Keratinocyte (primary cell): ENCODE data around the gene GPATCH4. TPM values are rescaled to one million over a fixed set of nuclear protein-coding genes. Genes with fewer than 3 reads are reported as not detected.

Experiments
- DNase-seq: peaks from one replicate; pipeline ENCODE4 v3.0.0-alpha.2; 2011; ENCODE audit warnings: low read depth, missing footprints, low spot score
- FAIRE-seq: peaks from 2 replicates; lab custom pipeline; 2011; peaks lifted over from hg19 to GRCh38; lab: Jason Lieb, UNC
- H2AFZ ChIP-seq: 2 replicates; pipeline ENCODE4 v1.6.0; 2012; ENCODE audit warnings: low read length, control low read depth, inconsistent platforms; ENCODE audit not compliant: control insufficient read depth
- H3K27ac ChIP-seq: 2 replicates; pipeline ENCODE4 v1.5.1; 2011; ENCODE audit warnings: low read length; ENCODE audit not compliant: control insufficient read depth, insufficient read depth
- H3K27me3 ChIP-seq: 3 replicates; pipeline ENCODE4 v1.6.0; 2011; ENCODE audit warnings: low read length; ENCODE audit not compliant: control insufficient read depth, insufficient read depth; ENCODE audit errors: extremely low read depth
- H3K36me3 ChIP-seq, 2 experiments: 2 replicates in 1 of 2; 3 replicates in 1 of 2; pipeline ENCODE4 v1.5.1; 2011; ENCODE audit warnings: low read length in 2 of 2, mild to moderate bottlenecking in 1 of 2; ENCODE audit not compliant: control insufficient read depth in 2 of 2, insufficient read depth in 2 of 2; ENCODE audit errors: extremely low read depth in 1 of 2
- H3K4me1 ChIP-seq: 3 replicates; pipeline ENCODE4 v1.5.1; 2011; ENCODE audit warnings: low read length; ENCODE audit not compliant: control insufficient read depth, insufficient read depth; ENCODE audit errors: extremely low read depth
- H3K4me2 ChIP-seq: 3 replicates; pipeline ENCODE4 v1.6.0; 2011; ENCODE audit warnings: low read depth, low read length; ENCODE audit not compliant: control insufficient read depth, insufficient read depth; ENCODE audit errors: extremely low read depth
- H3K4me3 ChIP-seq, 3 experiments: fragments of 200-600 bp in 1 of 3; sonication (generic) in 1 of 3; 2 replicates in 2 of 3; 3 replicates in 1 of 3; pipeline ENCODE4 v1.5.1; 2011 to 2016; ENCODE audit warnings: low read length in 3 of 3, mild to moderate bottlenecking in 3 of 3, control low read depth in 2 of 3, inconsistent platforms in 1 of 3, low read depth in 1 of 3, mixed read lengths in 1 of 3, mixed run types in 1 of 3, moderate library complexity in 1 of 3; ENCODE audit not compliant: control insufficient read depth in 2 of 3, insufficient read depth in 2 of 3; ENCODE audit errors: extremely low read depth in 1 of 3
- H3K79me2 ChIP-seq: 2 replicates; pipeline ENCODE4 v1.6.0; 2012; ENCODE audit warnings: low read length; ENCODE audit not compliant: control insufficient read depth, insufficient read depth
- H3K9ac ChIP-seq: 3 replicates; pipeline ENCODE4 v1.6.0; 2011; ENCODE audit warnings: low read length; ENCODE audit not compliant: control insufficient read depth, insufficient read depth; ENCODE audit errors: extremely low read depth
- H3K9me1 ChIP-seq: 3 replicates; pipeline ENCODE4 v1.6.0; 2011; ENCODE audit warnings: low read length; ENCODE audit not compliant: control insufficient read depth, insufficient read depth; ENCODE audit errors: extremely low read depth
- H3K9me3 ChIP-seq: 2 replicates; pipeline ENCODE4 v1.5.1; 2012; ENCODE audit warnings: low read depth, low read length; ENCODE audit not compliant: control insufficient read depth
- H4K20me1 ChIP-seq: 3 replicates; pipeline ENCODE4 v1.6.0; 2011; ENCODE audit warnings: low read length; ENCODE audit not compliant: control insufficient read depth, insufficient read depth; ENCODE audit errors: extremely low read depth
- EZH2 ChIP-seq: IDR thresholded peaks from one replicate; pipeline ENCODE4 v1.6.1; 2012; ENCODE audit warnings: inconsistent platforms, mild to moderate bottlenecking, low read length, moderate library complexity
- dilution Hi-C: fragments of 300-500 bp; cut with MboI; formaldehyde crosslinking; loops from one replicate; pipeline ENCODE4 v1.7.0; 2020; ENCODE audit warnings: low sequenced_read_pairs; ENCODE audit not compliant: extremely low pct_ligation_motif_present
- polyA plus RNA-seq, 5 experiments: library from polyadenylated mRNA; depleted of rRNA in 3 of 5; stranded (reverse) in 3 of 5; stranded (forward) in 1 of 5; unstranded in 1 of 5; fragments of >200 nt; gene quantifications; 1 replicate in 1 of 5; 2 replicates in 3 of 5; 3 replicates in 1 of 5; pipeline versions ENCODE4 v1.2.1 to v1.2.3, GENCODE V29; 2011 to 2012; ENCODE audit warnings: missing spikeins in 2 of 5, low read depth in 1 of 5, low replicate concordance in 1 of 5
- TF ChIP-seq, protein P1 (sequence below), 3 experiments: IDR thresholded peaks in 1 of 3; conservative IDR thresholded peaks in 1 of 3; optimal IDR thresholded peaks in 1 of 3; 2 replicates in 2 of 3; 3 replicates in 1 of 3; pipeline versions ENCODE3 to v1.5.1; 2011; ENCODE audit warnings: low read length in 3 of 3, mild to moderate bottlenecking in 3 of 3, moderate library complexity in 2 of 3, control low read depth in 1 of 3, inconsistent platforms in 1 of 3; ENCODE audit not compliant: insufficient read depth in 2 of 3; ENCODE audit errors: extremely low read depth in 1 of 3

The GPATCH4 gene
- polyA plus RNA-seq, 1 donor (not counting 4 experiments of a cell fraction or from before 2014, with no cell fraction given), result 43.5 TPM

DNA sequence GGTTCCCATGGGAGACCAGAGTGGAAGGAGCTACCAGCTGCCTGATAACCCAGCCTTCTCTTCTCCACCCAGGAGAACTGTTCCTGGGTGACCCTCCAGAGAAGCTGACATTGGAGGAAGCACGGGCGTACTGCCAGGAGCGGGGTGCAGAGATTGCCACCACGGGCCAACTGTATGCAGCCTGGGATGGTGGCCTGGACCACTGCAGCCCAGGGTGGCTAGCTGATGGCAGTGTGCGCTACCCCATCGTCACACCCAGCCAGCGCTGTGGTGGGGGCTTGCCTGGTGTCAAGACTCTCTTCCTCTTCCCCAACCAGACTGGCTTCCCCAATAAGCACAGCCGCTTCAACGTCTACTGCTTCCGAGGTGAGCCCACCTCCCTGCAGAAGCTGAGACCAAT lies 47.2 kb upstream of the GPATCH4 start:
- no peak overlapping the region for H3K4me2 ChIP-seq
- FAIRE-seq (no peak), DNase-seq (no peak)
- H2AFZ ChIP-seq, result no peak overlapping the region
- no peaks in the 10 kb centered on the region for H3K9me1 ChIP-seq
- dilution Hi-C loops, result no loop called here
- TF ChIP-seq, protein P1, sequence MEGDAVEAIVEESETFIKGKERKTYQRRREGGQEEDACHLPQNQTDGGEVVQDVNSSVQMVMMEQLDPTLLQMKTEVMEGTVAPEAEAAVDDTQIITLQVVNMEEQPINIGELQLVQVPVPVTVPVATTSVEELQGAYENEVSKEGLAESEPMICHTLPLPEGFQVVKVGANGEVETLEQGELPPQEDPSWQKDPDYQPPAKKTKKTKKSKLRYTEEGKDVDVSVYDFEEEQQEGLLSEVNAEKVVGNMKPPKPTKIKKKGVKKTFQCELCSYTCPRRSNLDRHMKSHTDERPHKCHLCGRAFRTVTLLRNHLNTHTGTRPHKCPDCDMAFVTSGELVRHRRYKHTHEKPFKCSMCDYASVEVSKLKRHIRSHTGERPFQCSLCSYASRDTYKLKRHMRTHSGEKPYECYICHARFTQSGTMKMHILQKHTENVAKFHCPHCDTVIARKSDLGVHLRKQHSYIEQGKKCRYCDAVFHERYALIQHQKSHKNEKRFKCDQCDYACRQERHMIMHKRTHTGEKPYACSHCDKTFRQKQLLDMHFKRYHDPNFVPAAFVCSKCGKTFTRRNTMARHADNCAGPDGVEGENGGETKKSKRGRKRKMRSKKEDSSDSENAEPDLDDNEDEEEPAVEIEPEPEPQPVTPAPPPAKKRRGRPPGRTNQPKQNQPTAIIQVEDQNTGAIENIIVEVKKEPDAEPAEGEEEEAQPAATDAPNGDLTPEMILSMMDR (optimal IDR thresholded peaks at IDR 0.05 in 1 of 3, IDR thresholded peaks at IDR 0.05 in 1 of 3, conservative IDR thresholded peaks at IDR 0.05 in 1 of 3; ENCODE audit: extremely low read depth in 1 of 3, insufficient read depth in 2 of 3, low read length in 3 of 3), result no peak
- no peak for TF ChIP-seq EZH2
- H3K9me3 ChIP-seq, result no peaks in the 10 kb centered on the region
- no peak overlapping the region for H3K9ac ChIP-seq
- H3K4me1 ChIP-seq, result no peaks in the 10 kb centered on the region
- no peaks in the 10 kb centered on the region for H3K36me3 ChIP-seq
- no peaks in the 10 kb centered on the region for H3K79me2 ChIP-seq
- H3K27me3 ChIP-seq, result peaks cover 70% of the 10 kb centered on the region
- peaks cover 3% of the 10 kb centered on the region for H4K20me1 ChIP-seq
- H3K27ac ChIP-seq, result no peak overlapping the region
- no peak overlapping the region for H3K4me3 ChIP-seq

DNA sequence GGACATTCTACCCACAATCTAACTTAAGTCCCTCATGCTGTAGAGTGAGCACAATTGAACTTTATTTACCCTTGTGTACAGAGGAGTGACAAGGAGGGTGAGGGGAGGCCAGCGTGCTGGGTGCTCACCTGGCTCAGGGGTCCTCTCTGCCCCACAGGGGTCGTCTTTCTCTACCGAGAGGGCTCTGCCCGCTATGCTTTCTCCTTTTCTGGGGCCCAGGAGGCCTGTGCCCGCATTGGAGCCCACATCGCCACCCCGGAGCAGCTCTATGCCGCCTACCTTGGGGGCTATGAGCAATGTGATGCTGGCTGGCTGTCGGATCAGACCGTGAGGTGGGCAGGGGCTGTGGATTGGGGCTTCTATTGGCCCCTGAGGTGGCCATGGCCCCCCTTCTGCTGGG lies 46.1 kb upstream of the GPATCH4 start:
- H3K36me3 ChIP-seq, result no peaks in the 10 kb centered on the region
- no peaks in the 10 kb centered on the region for H3K9me3 ChIP-seq
- no peak overlapping the region for H2AFZ ChIP-seq
- no peaks in the 10 kb centered on the region for H3K79me2 ChIP-seq
- FAIRE-seq (no peak), DNase-seq (no peak)
- dilution Hi-C loops, result no loop called here
- H3K27me3 ChIP-seq, result peaks cover 82% of the 10 kb centered on the region
- peaks cover 3% of the 10 kb centered on the region for H4K20me1 ChIP-seq
- H3K4me1 ChIP-seq, result no peaks in the 10 kb centered on the region
- TF ChIP-seq, protein P1 (optimal IDR thresholded peaks at IDR 0.05 in 1 of 3, IDR thresholded peaks at IDR 0.05 in 1 of 3, conservative IDR thresholded peaks at IDR 0.05 in 1 of 3; ENCODE audit: extremely low read depth in 1 of 3, insufficient read depth in 2 of 3, low read length in 3 of 3), result no peak
- TF ChIP-seq EZH2, result no peak
- H3K4me2 ChIP-seq, result no peak overlapping the region
- H3K4me3 ChIP-seq, result no peak overlapping the region
- no peak overlapping the region for H3K9ac ChIP-seq
- H3K9me1 ChIP-seq, result no peaks in the 10 kb centered on the region
- no peak overlapping the region for H3K27ac ChIP-seq
